Measurements from ENCODE around the gene RDH8.
A peak's percentile ranks its signal among the peaks of the same experiment; 100 is the strongest.

Gene RDH8

DNA sequence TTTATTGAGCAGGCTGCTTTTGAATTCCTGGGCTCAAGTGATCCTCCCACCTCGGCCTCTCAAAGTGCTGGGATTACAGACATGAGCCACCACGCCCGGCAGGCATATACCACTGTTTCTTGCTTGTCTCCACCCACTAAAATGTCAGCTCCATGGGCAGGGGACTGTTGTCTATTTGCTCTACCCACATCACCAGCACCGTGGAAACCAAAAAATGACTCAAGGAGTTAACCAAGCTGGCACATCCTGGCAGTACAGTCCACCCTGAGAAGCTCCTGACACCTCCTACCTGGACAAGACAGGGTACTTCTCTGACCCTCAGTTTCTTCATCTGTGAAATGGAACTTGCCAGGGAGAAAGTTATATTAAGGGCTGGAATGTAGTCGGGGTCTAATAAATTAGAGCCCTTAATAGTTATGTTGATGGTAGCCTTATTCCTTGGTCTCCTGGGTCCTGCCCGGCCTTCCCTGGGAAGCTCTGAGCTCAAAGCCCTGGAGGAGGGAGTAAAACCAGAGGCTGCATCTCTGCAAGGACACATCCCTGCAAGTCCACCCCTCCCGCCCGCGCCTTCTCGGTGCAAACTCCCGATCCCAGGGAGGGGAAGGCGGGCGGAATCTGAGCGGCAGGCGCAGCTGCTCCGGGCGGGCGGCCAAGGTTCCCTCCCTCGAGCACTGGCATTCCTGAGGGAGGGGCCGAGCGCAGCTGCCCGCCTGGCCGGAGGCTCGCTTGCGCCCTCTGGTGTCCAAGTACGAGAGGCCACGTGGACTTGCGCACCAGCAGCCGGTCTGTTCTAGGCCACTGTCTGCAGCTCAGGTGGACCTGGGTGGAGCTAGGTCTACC, 14.1 kb downstream of the RDH8 start (continued):
- TF ChIP-seq GLIS2 (tag by site-specific recombination; IDR thresholded peaks at IDR 0.05) (peak; percentile 37; the same call in 1 of the 2 replicates), ZNF157 (tag by site-specific recombination; IDR thresholded peaks at IDR 0.05) (no peak), ZNF404 (tag by site-specific recombination; IDR thresholded peaks at IDR 0.05) (no peak), ZXDB (tag by site-specific recombination; IDR thresholded peaks at IDR 0.05) (peak; percentile 69), OSR2 (tag by site-specific recombination; IDR thresholded peaks at IDR 0.05) (peak; percentile 47), ZNF501 (tag by site-specific recombination; IDR thresholded peaks at IDR 0.05) (peak; percentile 49; the same call in 1 of the 2 replicates), ZNF121 (tag by site-specific recombination; IDR thresholded peaks at IDR 0.05) (no peak), KLF8 (tag by site-specific recombination; IDR thresholded peaks at IDR 0.05) (peak; percentile 92), SALL2 (tag by site-specific recombination; IDR thresholded peaks at IDR 0.05; ENCODE audit: borderline replicate concordance) (no peak), ZNF626 (tag by site-specific recombination; IDR thresholded peaks at IDR 0.05) (no peak), ZFHX2 (tag by site-specific recombination; conservative IDR thresholded peaks at IDR 0.05) (peak; percentile 73), YY2 (tag by site-specific recombination; IDR thresholded peaks at IDR 0.05) (0 out of 2 replicates have a peak, but pooled peaks have one; percentile 12), ZFP69B (tag by site-specific recombination; IDR thresholded peaks at IDR 0.05) (peak; percentile 66), ZNF48 (tag by site-specific recombination; IDR thresholded peaks at IDR 0.05) (no peak), ZNF777 (tag by site-specific recombination; IDR thresholded peaks at IDR 0.05; ENCODE audit: borderline replicate concordance) (no peak), TCF7L2 (IDR thresholded peaks at IDR 0.05; ENCODE audit: borderline replicate concordance, low read depth, low read length) (no peak), ZNF514 (tag by site-specific recombination; IDR thresholded peaks at IDR 0.05) (no peak), ZNF560 (tag by site-specific recombination; IDR thresholded peaks at IDR 0.05; ENCODE audit: borderline replicate concordance) (no peak), OVOL3 (tag by site-specific recombination; IDR thresholded peaks at IDR 0.05) (no peak), RBAK (tag by site-specific recombination; IDR thresholded peaks at IDR 0.05) (no peak), ZNF140 (tag by site-specific recombination; IDR thresholded peaks at IDR 0.05) (no peak), ZNF184 (tag by site-specific recombination; IDR thresholded peaks at IDR 0.05) (no peak; the same call in 1 of the 2 replicates)
- TF ChIP-seq, protein P1, sequence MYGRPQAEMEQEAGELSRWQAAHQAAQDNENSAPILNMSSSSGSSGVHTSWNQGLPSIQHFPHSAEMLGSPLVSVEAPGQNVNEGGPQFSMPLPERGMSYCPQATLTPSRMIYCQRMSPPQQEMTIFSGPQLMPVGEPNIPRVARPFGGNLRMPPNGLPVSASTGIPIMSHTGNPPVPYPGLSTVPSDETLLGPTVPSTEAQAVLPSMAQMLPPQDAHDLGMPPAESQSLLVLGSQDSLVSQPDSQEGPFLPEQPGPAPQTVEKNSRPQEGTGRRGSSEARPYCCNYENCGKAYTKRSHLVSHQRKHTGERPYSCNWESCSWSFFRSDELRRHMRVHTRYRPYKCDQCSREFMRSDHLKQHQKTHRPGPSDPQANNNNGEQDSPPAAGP (tag by site-specific recombination; IDR thresholded peaks at IDR 0.05): peak; percentile 98
- TF ChIP-seq, protein P2, sequence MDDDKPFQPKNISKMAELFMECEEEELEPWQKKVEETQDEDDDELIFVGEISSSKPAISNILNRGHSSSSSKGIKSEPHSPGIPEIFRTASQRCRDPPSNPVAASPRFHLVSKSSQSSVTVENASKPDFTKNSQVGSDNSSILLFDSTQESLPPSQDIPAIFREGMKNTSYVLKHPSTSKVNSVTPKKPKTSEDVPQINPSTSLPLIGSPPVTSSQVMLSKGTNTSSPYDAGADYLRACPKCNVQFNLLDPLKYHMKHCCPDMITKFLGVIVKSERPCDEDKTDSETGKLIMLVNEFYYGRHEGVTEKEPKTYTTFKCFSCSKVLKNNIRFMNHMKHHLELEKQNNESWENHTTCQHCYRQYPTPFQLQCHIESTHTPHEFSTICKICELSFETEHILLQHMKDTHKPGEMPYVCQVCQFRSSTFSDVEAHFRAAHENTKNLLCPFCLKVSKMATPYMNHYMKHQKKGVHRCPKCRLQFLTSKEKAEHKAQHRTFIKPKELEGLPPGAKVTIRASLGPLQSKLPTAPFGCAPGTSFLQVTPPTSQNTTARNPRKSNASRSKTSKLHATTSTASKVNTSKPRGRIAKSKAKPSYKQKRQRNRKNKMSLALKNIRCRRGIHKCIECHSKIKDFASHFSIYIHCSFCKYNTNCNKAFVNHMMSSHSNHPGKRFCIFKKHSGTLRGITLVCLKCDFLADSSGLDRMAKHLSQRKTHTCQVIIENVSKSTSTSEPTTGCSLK (tag by site-specific recombination; IDR thresholded peaks at IDR 0.05): no peak
- TF ChIP-seq, protein P3, sequence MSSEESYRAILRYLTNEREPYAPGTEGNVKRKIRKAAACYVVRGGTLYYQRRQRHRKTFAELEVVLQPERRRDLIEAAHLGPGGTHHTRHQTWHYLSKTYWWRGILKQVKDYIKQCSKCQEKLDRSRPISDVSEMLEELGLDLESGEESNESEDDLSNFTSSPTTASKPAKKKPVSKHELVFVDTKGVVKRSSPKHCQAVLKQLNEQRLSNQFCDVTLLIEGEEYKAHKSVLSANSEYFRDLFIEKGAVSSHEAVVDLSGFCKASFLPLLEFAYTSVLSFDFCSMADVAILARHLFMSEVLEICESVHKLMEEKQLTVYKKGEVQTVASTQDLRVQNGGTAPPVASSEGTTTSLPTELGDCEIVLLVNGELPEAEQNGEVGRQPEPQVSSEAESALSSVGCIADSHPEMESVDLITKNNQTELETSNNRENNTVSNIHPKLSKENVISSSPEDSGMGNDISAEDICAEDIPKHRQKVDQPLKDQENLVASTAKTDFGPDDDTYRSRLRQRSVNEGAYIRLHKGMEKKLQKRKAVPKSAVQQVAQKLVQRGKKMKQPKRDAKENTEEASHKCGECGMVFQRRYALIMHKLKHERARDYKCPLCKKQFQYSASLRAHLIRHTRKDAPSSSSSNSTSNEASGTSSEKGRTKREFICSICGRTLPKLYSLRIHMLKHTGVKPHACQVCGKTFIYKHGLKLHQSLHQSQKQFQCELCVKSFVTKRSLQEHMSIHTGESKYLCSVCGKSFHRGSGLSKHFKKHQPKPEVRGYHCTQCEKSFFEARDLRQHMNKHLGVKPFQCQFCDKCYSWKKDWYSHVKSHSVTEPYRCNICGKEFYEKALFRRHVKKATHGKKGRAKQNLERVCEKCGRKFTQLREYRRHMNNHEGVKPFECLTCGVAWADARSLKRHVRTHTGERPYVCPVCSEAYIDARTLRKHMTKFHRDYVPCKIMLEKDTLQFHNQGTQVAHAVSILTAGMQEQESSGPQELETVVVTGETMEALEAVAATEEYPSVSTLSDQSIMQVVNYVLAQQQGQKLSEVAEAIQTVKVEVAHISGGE (tag by site-specific recombination; conservative IDR thresholded peaks at IDR 0.05; ENCODE audit: low read depth): no peak
- TF ChIP-seq, protein P4, sequence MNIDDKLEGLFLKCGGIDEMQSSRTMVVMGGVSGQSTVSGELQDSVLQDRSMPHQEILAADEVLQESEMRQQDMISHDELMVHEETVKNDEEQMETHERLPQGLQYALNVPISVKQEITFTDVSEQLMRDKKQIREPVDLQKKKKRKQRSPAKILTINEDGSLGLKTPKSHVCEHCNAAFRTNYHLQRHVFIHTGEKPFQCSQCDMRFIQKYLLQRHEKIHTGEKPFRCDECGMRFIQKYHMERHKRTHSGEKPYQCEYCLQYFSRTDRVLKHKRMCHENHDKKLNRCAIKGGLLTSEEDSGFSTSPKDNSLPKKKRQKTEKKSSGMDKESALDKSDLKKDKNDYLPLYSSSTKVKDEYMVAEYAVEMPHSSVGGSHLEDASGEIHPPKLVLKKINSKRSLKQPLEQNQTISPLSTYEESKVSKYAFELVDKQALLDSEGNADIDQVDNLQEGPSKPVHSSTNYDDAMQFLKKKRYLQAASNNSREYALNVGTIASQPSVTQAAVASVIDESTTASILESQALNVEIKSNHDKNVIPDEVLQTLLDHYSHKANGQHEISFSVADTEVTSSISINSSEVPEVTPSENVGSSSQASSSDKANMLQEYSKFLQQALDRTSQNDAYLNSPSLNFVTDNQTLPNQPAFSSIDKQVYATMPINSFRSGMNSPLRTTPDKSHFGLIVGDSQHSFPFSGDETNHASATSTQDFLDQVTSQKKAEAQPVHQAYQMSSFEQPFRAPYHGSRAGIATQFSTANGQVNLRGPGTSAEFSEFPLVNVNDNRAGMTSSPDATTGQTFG (tag by site-specific recombination; IDR thresholded peaks at IDR 0.05; ENCODE audit: borderline replicate concordance): no peak
- TF ChIP-seq, protein P5, sequence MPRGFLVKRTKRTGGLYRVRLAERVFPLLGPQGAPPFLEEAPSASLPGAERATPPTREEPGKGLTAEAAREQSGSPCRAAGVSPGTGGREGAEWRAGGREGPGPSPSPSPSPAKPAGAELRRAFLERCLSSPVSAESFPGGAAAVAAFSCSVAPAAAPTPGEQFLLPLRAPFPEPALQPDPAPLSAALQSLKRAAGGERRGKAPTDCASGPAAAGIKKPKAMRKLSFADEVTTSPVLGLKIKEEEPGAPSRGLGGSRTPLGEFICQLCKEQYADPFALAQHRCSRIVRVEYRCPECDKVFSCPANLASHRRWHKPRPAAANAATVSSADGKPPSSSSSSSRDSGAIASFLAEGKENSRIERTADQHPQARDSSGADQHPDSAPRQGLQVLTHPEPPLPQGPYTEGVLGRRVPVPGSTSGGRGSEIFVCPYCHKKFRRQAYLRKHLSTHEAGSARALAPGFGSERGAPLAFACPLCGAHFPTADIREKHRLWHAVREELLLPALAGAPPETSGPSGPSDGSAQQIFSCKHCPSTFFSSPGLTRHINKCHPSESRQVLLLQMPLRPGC (tag by site-specific recombination; IDR thresholded peaks at IDR 0.05): peak; percentile 97
- TF ChIP-seq, protein P6, sequence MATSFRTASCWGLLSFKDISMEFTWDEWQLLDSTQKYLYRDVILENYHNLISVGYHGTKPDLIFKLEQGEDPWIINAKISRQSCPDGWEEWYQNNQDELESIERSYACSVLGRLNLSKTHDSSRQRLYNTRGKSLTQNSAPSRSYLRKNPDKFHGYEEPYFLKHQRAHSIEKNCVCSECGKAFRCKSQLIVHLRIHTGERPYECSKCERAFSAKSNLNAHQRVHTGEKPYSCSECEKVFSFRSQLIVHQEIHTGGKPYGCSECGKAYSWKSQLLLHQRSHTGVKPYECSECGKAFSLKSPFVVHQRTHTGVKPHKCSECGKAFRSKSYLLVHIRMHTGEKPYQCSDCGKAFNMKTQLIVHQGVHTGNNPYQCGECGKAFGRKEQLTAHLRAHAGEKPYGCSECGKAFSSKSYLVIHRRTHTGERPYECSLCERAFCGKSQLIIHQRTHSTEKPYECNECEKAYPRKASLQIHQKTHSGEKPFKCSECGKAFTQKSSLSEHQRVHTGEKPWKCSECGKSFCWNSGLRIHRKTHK (tag by site-specific recombination; IDR thresholded peaks at IDR 0.05): no peak
